RWPE2 (cell line): Measurements from ENCODE around the gene ELF5.

ENCODE experiments used
- ATAC-seq: fragments of 200-7000 bp; cut with Tn5 transposase; 3 replicates; pipeline ENCODE4 v1.9.1; 2021; ENCODE audit warnings: low read depth
- DNase-seq: peaks from one replicate; pipeline ENCODE4 v3.0.0-alpha.2; 2020; ENCODE audit warnings: low spot score
- H3K27ac ChIP-seq: fragments of 450-650 bp; 2 replicates; pipeline ENCODE4 v1.5.1; 2017; ENCODE audit warnings: mild to moderate bottlenecking; ENCODE audit not compliant: poor library complexity, severe bottlenecking
- H3K27me3 ChIP-seq: fragments of 250-450 bp; sonication (Bioruptor Pico); 2 replicates; pipeline ENCODE4 v1.5.1; 2021; ENCODE audit warnings: mild to moderate bottlenecking, moderate library complexity; ENCODE audit not compliant: insufficient read depth, poor library complexity, severe bottlenecking
- H3K36me3 ChIP-seq: fragments of 250-450 bp; sonication (Bioruptor Pico); 2 replicates; pipeline ENCODE4 v1.5.1; 2020; ENCODE audit warnings: low read depth, mild to moderate bottlenecking, moderate library complexity
- H3K4me1 ChIP-seq: fragments of 250-450 bp; sonication (Bioruptor Pico); 2 replicates; pipeline ENCODE4 v1.5.1; 2021; ENCODE audit warnings: mild to moderate bottlenecking, moderate library complexity; ENCODE audit not compliant: insufficient read depth, poor library complexity, severe bottlenecking
- H3K4me3 ChIP-seq: fragments of 250-450 bp; sonication (Bioruptor Pico); 2 replicates; pipeline ENCODE4 v1.5.1; 2021; ENCODE audit warnings: mild to moderate bottlenecking, moderate library complexity; ENCODE audit not compliant: severe bottlenecking
- H3K9me3 ChIP-seq: fragments of 250-450 bp; sonication (Bioruptor Pico); 2 replicates; pipeline ENCODE4 v1.5.1; 2021; ENCODE audit warnings: mild to moderate bottlenecking, moderate library complexity; ENCODE audit not compliant: severe bottlenecking
- TF ChIP-seq, protein P1 (sequence below): fragments of 450-650 bp; IDR thresholded peaks from one replicate; pipeline ENCODE4 v1.5.1; 2017; ENCODE audit warnings: mild to moderate bottlenecking, moderate library complexity; ENCODE audit not compliant: poor library complexity, severe bottlenecking

The ELF5 gene

DNA sequence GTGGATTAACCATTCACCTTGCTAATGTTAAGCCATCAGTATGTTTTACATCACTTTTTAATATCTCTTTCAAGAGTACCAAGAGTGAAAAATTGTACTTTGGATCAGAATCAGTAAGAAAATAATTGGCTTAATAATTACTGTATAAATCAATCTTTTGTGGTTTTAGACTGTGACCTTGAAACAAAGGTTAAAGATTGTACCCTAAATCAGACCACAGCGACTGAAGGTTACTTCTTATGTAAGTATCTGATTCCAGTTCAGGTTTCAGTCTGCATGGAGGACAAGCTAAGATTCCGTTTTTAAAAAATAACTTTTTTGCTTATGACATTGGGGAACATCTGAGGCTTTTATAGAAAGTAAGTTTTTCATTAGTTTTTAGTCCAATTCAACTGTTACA lies 56.0 kb downstream of the ELF5 start:
- H3K36me3 ChIP-seq = peaks cover 66% of the 10 kb centered on the region
- ATAC-seq = no peak
- H3K9me3 ChIP-seq = no peaks in the 10 kb centered on the region
- H3K27ac ChIP-seq = no peak overlapping the region
- no peaks in the 10 kb centered on the region for H3K4me1 ChIP-seq
- TF ChIP-seq, protein P1, sequence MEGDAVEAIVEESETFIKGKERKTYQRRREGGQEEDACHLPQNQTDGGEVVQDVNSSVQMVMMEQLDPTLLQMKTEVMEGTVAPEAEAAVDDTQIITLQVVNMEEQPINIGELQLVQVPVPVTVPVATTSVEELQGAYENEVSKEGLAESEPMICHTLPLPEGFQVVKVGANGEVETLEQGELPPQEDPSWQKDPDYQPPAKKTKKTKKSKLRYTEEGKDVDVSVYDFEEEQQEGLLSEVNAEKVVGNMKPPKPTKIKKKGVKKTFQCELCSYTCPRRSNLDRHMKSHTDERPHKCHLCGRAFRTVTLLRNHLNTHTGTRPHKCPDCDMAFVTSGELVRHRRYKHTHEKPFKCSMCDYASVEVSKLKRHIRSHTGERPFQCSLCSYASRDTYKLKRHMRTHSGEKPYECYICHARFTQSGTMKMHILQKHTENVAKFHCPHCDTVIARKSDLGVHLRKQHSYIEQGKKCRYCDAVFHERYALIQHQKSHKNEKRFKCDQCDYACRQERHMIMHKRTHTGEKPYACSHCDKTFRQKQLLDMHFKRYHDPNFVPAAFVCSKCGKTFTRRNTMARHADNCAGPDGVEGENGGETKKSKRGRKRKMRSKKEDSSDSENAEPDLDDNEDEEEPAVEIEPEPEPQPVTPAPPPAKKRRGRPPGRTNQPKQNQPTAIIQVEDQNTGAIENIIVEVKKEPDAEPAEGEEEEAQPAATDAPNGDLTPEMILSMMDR = no peak
- H3K4me3 ChIP-seq = no peak overlapping the region
- no peak for DNase-seq
- H3K27me3 ChIP-seq = no peaks in the 10 kb centered on the region

DNA sequence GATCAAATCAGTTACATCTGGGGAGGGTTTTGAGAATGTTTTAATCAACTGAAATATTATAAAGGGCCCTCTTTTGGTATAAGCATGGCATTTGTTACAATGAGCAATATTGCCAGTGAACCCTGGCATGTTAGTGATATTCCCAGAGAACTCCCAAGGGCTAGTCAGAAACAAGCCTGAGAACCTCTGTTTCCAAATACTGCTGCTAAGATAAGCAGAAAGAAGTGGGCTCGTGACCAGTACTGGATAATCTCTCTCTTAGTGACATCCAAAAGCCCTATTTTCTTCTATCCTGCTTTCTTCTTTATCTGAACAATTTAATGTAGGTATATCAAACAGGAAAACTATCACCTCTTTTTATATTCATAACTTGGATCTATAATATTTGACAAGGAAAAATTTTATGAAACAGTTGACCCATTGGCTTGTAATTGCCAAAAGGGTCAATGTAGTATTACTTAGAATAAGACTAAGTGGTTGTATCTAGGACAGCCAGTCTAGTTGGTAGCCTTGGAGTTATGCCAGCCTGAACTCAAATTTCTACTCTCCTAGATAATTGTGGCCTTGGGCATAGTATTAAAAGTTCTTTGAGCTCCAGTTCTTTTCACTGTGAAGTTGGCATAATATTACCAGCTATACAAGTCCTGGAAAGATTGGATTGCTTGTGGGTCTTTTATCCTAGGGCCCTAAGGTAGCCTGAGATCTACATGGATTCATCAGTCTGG lies 59.1 kb downstream of the ELF5 start:
- DNase-seq (no peak), ATAC-seq (no peak)
- H3K36me3 ChIP-seq = peaks cover 69% of the 10 kb centered on the region
- H3K4me1 ChIP-seq = no peaks in the 10 kb centered on the region
- no peaks in the 10 kb centered on the region for H3K9me3 ChIP-seq
- no peaks in the 10 kb centered on the region for H3K27me3 ChIP-seq
- H3K27ac ChIP-seq = no peak overlapping the region
- H3K4me3 ChIP-seq = no peak overlapping the region
- TF ChIP-seq, protein P1 = no peak

DNA sequence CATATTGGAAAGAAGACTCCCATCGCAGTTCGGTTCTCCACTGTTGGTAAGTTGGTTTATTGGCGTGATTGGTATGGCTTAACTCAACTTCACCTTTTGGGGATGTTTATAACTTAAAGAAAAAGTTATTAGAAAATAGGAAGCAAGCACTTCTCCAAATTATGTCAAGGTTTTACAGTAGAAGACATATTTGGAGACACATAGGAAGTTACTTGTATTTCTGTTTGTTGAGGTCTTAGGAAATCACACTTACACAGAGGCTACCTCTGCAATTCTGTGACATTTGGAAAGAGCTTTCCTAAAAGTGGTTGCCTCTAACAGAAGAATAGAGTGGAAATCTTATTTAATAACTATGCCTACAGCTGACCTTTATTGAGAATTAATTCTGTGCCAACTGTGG lies 62.5 kb downstream of the ELF5 start:
- no peaks in the 10 kb centered on the region for H3K9me3 ChIP-seq
- no peak for DNase-seq
- H3K4me3 ChIP-seq = no peak overlapping the region
- TF ChIP-seq, protein P1 = no peak
- H3K36me3 ChIP-seq = peaks cover 54% of the 10 kb centered on the region
- no peaks in the 10 kb centered on the region for H3K27me3 ChIP-seq
- no peaks in the 10 kb centered on the region for H3K4me1 ChIP-seq
- no peak for ATAC-seq
- H3K27ac ChIP-seq = no peak overlapping the region

DNA sequence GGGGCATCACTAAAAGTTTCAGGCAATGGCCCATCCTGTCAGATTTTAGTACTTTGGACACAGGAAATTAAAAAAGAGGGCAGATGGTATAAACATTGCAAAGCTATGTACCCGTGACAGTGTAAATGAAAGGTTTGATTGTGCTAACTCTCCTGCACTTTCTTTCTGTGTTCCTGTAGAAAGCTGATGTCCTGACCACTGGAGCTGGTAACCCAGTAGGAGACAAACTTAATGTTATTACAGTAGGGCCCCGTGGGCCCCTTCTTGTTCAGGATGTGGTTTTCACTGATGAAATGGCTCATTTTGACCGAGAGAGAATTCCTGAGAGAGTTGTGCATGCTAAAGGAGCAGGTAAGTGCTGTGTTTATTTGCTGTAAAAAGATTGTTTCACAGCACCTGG lies 64.6 kb downstream of the ELF5 start:
- H3K4me3 ChIP-seq = no peak overlapping the region
- TF ChIP-seq, protein P1 = no peak
- no peak overlapping the region for H3K27ac ChIP-seq
- H3K36me3 ChIP-seq = peaks cover 41% of the 10 kb centered on the region
- H3K9me3 ChIP-seq = no peaks in the 10 kb centered on the region
- ATAC-seq = no peak
- H3K4me1 ChIP-seq = no peaks in the 10 kb centered on the region
- no peaks in the 10 kb centered on the region for H3K27me3 ChIP-seq
- DNase-seq = no peak

DNA sequence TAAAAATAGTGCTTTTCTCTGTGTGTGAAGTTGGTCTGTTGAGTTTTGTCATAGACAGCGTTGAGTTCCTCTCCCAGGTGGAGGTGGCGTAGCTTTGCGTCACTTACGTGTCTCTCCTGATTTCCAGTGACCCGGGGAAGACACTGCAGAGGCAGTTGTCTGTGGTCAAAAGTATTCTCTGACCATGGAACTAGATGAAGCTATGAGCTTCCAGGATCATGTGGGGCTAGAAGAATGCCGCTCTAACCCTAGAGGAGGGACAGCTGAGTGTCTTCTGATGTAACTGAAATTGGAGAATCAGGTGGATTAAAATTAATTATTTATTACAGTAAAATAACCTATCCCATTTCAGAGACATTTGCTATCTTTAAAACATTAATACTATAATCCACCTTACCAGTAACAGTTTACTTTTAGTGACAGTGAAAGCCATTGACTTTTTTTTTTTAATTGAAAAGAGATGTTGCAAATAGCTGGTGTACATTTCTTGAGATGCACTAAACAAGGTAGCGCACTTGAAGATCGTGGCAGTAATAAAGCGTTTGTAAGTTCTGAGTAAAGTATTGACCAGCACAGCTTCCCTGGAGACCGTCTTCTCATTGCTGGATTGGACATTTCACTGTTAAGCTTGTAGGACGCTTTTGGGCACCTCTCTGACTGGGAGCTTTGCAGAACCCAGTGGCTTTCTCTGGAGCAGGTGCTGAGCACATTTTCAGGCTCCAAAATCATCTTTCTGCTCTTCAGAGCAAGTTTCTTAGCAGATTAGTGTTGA lies 65.2 kb downstream of the ELF5 start:
- no peak for ATAC-seq
- DNase-seq = no peak

More for the DNA sequence above, 65.2 kb downstream of the ELF5 start:
- Histone ChIP-seq H3K9me3 (no peaks in the 10 kb centered on the region), H3K27me3 (no peaks in the 10 kb centered on the region), H3K36me3 (peaks cover 35% of the 10 kb centered on the region), H3K27ac (no peak overlapping the region), H3K4me1 (no peaks in the 10 kb centered on the region), H3K4me3 (no peak overlapping the region)
- TF ChIP-seq, protein P1 = no peak
